Neural progenitor cell (in vitro differentiated cells): ENCODE results near the gene CHD2. TPM values are rescaled to one million over a fixed set of nuclear protein-coding genes. Genes with fewer than 3 reads are reported as not detected.

Experiments used
- DNase-seq: peaks from one replicate; pipeline ENCODE4 v3.0.0-alpha.2; 2016; ENCODE audit warnings: low spot score
- H2AFZ ChIP-seq: fragments of 200-600 bp; sonication (generic); replicated peaks from 2 replicates; pipeline ENCODE4 v1.6.1; 2016; ENCODE audit warnings: antibody characterized with exemption
- H3F3A ChIP-seq: fragments of 200-600 bp; sonication (generic); 2 replicates; pipeline ENCODE4 v1.6.1; 2016; ENCODE audit warnings: antibody characterized with exemption, low read depth
- H3K27ac ChIP-seq: fragments of 200-600 bp; sonication (generic); 2 replicates; pipeline ENCODE4 v1.5.1; 2016; ENCODE audit warnings: mild to moderate bottlenecking
- H3K27me3 ChIP-seq: fragments of 200-600 bp; sonication (generic); 2 replicates; pipeline ENCODE4 v1.6.1; 2016; ENCODE audit warnings: mild to moderate bottlenecking, moderate library complexity
- H3K36me3 ChIP-seq: fragments of 200-600 bp; sonication (generic); 2 replicates; pipeline ENCODE4 v1.5.1; 2016
- H3K4me1 ChIP-seq: fragments of 200-600 bp; sonication (generic); 2 replicates; pipeline ENCODE4 v1.6.1; 2016; ENCODE audit warnings: mixed run types
- H3K4me2 ChIP-seq: fragments of 200-600 bp; sonication (generic); 2 replicates; pipeline ENCODE4 v1.6.1; 2016
- H3K4me3 ChIP-seq: fragments of 200-600 bp; sonication (generic); 2 replicates; pipeline ENCODE4 v1.5.1; 2016
- H3K79me2 ChIP-seq: fragments of 200-600 bp; sonication (generic); 2 replicates; pipeline ENCODE4 v1.6.1; 2016; ENCODE audit warnings: low read depth
- H3K9ac ChIP-seq: fragments of 200-600 bp; sonication (generic); 2 replicates; pipeline ENCODE4 v1.6.1; 2016
- H3K9me3 ChIP-seq: fragments of 200-600 bp; sonication (generic); 2 replicates; pipeline ENCODE4 v1.5.1; 2016; ENCODE audit warnings: low read depth
- H4K20me1 ChIP-seq: fragments of 200-600 bp; sonication (generic); 2 replicates; pipeline ENCODE4 v1.6.1; 2016; ENCODE audit warnings: low read depth
- H3K27ac Mint-ChIP-seq: 3 replicates; pipeline ENCODE4 v1.8.0; 2021; ENCODE audit warnings: mixed read lengths
- H3K27me3 Mint-ChIP-seq: 2 replicates; pipeline ENCODE4 v1.8.0; 2022; ENCODE audit warnings: low read depth, mild to moderate bottlenecking, inconsistent platforms, moderate library complexity, mixed read lengths; ENCODE audit not compliant: insufficient read depth
- H3K36me3 Mint-ChIP-seq: 3 replicates; pipeline ENCODE4 v1.8.0; 2021; ENCODE audit warnings: mixed read lengths
- H3K4me1 Mint-ChIP-seq: 3 replicates; pipeline ENCODE4 v1.8.0; 2021; ENCODE audit warnings: mixed read lengths
- H3K4me3 Mint-ChIP-seq: 3 replicates; pipeline ENCODE4 v1.8.0; 2021; ENCODE audit warnings: mild to moderate bottlenecking, moderate library complexity, mixed read lengths
- H3K9me3 Mint-ChIP-seq: 3 replicates; pipeline ENCODE4 v1.8.0; 2020; ENCODE audit warnings: mixed read lengths
- CTCF ChIP-seq: fragments of 200-600 bp; sonication (generic); IDR thresholded peaks from 2 replicates; pipeline ENCODE4 v1.5.1; 2017; ENCODE audit warnings: antibody characterized with exemption, mild to moderate bottlenecking
- EZH2 ChIP-seq: fragments of 200-600 bp; sonication (generic); IDR thresholded peaks from 2 replicates; pipeline ENCODE4 v1.6.1; 2017; ENCODE audit warnings: antibody characterized with exemption, mild to moderate bottlenecking, moderate library complexity
- EZH2phosphoT487 ChIP-seq: fragments of 200-600 bp; sonication (generic); IDR thresholded peaks from 2 replicates; pipeline ENCODE4 v1.6.1; 2017; ENCODE audit warnings: antibody characterized with exemption
- total RNA-seq: library from RNA; depleted of rRNA; stranded (reverse); fragments of >200 nt; gene quantifications from 2 replicates; pipeline ENCODE4 v1.2.3, GENCODE V29; 2015; ENCODE audit warnings: low replicate concordance

The CHD2 gene
- total RNA-seq, 1 donor from 2014 or later = 128 TPM

GRCh38 chr15:92970656-92971055 lies 70.5 kb downstream of the CHD2 start:
- Histone ChIP-seq H3K27ac (no peak overlapping the region), H3K9me3 (no peaks in the 10 kb centered on the region), H3K4me3 (no peak overlapping the region), H3K36me3 (peaks cover 54% of the 10 kb centered on the region), H3K4me1 (no peaks in the 10 kb centered on the region), H2AFZ (no peak overlapping the region), H3F3A (peaks cover 36% of the 10 kb centered on the region), H4K20me1 (peaks cover 25% of the 10 kb centered on the region), H3K9ac (no peak overlapping the region), H3K27me3 (no peaks in the 10 kb centered on the region), H3K4me2 (no peak overlapping the region), H3K79me2 (peaks cover 61% of the 10 kb centered on the region)
- Mint-ChIP-seq H3K27me3 (no peaks in the 10 kb centered on the region), H3K36me3 (peaks cover 62% of the 10 kb centered on the region), H3K27ac (no peak overlapping the region), H3K9me3 (no peaks in the 10 kb centered on the region), H3K4me3 (no peak overlapping the region), H3K4me1 (no peaks in the 10 kb centered on the region)
- no peak for DNase-seq
- no peak for TF ChIP-seq EZH2
- no peak for TF ChIP-seq CTCF
- TF ChIP-seq EZH2phosphoT487 = no peak

- no peaks in the 10 kb centered on the region for H3K9me3 ChIP-seq
- H3K9ac ChIP-seq = no peak overlapping the region
- no peak overlapping the region for H3K4me3 ChIP-seq
- H2AFZ ChIP-seq = no peak overlapping the region
- Mint-ChIP-seq H3K4me1 (no peaks in the 10 kb centered on the region), H3K4me3 (no peak overlapping the region), H3K27me3 (no peaks in the 10 kb centered on the region), H3K9me3 (no peaks in the 10 kb centered on the region), H3K27ac (no peak overlapping the region), H3K36me3 (peaks cover 63% of the 10 kb centered on the region)
- H3K4me1 ChIP-seq = no peaks in the 10 kb centered on the region
- no peak overlapping the region for H3K27ac ChIP-seq
- H3K4me2 ChIP-seq = no peak overlapping the region
- no peaks in the 10 kb centered on the region for H3K27me3 ChIP-seq
- H3K36me3 ChIP-seq = peaks cover 54% of the 10 kb centered on the region
- H4K20me1 ChIP-seq = peaks cover 25% of the 10 kb centered on the region
- TF ChIP-seq EZH2phosphoT487 = no peak
- TF ChIP-seq EZH2 = no peak
- no peak for TF ChIP-seq CTCF
- H3F3A ChIP-seq = peaks cover 35% of the 10 kb centered on the region
- DNase-seq = no peak
- peaks cover 62% of the 10 kb centered on the region for H3K79me2 ChIP-seq
Observed at GRCh38 chr15:92971081-92971480, 71.0 kb downstream of the CHD2 start.

GRCh38 chr15:92971713-92972112 lies 71.6 kb downstream of the CHD2 start:
- no peak overlapping the region for H3K4me3 Mint-ChIP-seq
- no peaks in the 10 kb centered on the region for H3K27me3 Mint-ChIP-seq
- H3K4me1 Mint-ChIP-seq = no peaks in the 10 kb centered on the region
- Histone ChIP-seq H2AFZ (no peak overlapping the region), H3K4me1 (no peaks in the 10 kb centered on the region), H3K79me2 (peaks cover 67% of the 10 kb centered on the region), H3K9ac (no peak overlapping the region), H3K27me3 (no peaks in the 10 kb centered on the region), H3K4me3 (no peak overlapping the region), H3K9me3 (no peaks in the 10 kb centered on the region), H4K20me1 (peaks cover 25% of the 10 kb centered on the region), H3F3A (peaks cover 31% of the 10 kb centered on the region), H3K36me3 (peaks cover 54% of the 10 kb centered on the region), H3K4me2 (no peak overlapping the region), H3K27ac (peak overlapping the region; percentile 19)
- TF ChIP-seq EZH2phosphoT487 (no peak), CTCF (no peak), EZH2 (no peak)
- no peak for DNase-seq
- no peaks in the 10 kb centered on the region for H3K9me3 Mint-ChIP-seq
- H3K27ac Mint-ChIP-seq = no peak overlapping the region
- peaks cover 60% of the 10 kb centered on the region for H3K36me3 Mint-ChIP-seq
